Hematopoietic multipotent progenitor cell treated with erythropoietin and hydrocortisone succinate and interleukin-3 and kit ligand, for 6 days (in vitro differentiated cells): ENCODE data around the gene ADAM17.
"Not testable (repeated sequence)": the region's sequence is repeated elsewhere in the genome, so short reads cannot be mapped to it uniquely, and the experiment has no call there.

Experiments
- DNase-seq: peaks from one replicate; pipeline ENCODE4 v3.0.0-alpha.2; 2015

ADAM17 gene

DNA sequence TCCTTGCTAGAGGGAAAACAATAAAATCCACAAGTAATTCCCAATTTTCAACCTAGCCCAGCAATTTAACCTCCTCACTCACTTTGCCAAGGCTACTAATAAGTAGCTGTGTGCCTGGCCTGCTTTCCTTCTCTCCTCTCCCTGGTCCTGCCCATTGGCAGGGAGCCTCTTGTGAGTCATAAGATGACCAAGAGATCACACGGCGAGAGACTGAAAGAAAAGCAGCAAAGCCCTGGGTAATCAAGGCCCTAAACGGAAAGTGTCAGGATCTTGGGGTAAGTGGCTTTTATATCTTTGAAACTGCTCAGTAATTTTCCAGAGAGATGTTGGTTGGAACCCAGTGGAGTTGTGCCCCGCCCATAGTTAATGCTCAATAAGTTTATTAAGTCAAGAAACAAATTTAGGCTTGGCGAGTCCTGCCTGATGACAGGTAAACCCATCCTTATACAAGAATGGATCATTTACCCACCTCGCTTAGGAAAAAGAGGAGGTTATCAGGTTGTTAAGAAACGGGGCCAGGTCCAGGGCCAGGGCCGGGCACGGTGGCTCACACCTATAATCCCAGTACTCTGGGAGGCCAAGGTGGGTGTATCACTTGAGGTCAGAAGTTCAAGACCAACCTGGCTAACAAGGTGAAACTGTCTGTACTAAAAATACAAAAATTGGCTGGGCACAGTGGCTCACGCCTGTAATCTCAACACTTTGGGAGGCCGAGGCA, 10.0 kb upstream of the ADAM17 start:
- DNase-seq, result no peak

DNA sequence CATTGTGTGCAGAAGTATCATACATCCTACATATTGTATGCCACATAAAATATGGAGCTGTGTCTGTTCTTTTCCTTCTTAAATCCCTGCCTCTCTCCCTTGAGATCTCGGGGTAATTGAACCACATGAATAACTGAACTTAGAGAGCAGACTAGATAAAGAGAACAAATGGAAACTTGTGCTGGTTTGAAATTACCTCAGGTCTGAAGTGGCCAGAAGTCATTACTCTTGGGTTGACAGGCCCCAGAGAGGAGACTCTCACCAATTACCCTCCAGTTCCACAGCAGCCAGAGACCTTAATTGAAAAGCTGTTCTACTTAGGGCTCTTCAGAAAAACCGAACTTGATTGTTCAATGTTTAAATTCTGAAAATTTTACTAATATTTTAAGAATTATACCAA, 5.0 kb upstream of the ADAM17 start:
- no peak for DNase-seq

DNA sequence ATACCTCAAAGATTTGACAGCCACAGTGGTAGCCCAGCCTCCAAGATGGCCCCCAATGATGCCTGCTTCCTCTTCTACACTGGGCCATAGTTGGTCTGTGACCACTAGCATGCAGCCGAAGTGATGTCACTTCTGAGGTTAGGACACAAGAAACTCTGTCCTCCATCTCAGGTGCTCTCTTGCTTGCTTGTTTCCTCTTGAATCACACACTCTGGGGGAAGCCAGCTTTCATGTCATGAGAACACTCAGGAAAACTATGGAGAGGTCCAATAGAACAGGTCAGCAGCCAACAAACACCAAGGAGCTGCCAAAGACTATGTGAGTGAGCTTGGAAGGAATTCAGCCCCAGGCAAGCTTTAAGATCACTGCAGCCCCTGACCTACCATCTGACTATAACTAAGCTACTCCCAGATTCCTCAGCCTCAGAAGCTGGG, 3.3 kb upstream of the ADAM17 start:
- DNase-seq, result no peak

DNA sequence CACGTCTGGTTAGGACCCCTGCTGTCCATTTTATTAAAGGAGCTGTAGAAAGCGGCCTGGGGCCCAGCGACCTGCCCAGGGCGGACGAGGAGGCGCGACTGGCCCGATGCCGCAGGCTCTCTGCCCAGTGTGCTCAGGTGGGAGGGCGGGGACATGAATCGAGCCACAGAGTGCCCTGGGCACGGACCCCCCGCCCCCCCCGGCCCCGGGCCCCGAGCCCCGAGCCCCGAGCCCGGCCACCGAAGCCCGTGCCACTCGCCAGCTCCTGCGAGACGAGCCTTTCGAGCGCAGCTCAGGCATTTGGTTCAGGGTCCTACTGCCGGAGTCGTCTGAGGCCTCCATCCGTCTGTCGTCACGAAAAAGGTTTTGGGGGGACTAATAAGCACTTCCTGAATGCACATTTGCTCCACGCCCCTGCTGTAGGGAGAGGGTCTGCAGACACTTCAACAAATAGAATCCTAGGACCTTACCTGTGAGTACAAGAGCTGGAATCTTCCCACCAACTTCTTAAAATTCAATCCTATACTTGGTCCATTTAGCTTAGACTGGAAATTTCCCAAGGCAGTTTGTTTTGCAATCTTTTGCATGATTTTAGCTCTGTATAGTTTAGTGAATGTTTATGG, 602 bp upstream of the ADAM17 start:
- DNase-seq, result peak; percentile 67

DNA sequence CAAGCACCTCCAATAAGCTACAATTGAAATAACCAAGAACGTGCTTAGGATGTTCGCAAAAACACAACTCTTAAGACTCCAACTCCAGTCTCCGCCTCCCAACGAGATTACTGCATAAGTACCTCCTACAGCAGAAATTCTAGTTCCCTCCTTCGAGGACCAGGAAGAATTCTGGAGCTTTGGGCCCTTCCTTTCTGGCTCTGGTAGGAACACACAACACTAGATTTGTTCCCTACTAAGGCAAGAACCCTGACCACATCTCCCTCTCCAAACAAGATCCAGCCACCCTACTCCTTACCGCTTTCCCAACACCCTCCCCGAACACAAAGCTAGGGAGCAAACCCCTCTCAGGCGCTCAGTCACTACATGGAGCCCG, 721 bp downstream of the ADAM17 start:
- DNase-seq, result peak; percentile 82

DNA sequence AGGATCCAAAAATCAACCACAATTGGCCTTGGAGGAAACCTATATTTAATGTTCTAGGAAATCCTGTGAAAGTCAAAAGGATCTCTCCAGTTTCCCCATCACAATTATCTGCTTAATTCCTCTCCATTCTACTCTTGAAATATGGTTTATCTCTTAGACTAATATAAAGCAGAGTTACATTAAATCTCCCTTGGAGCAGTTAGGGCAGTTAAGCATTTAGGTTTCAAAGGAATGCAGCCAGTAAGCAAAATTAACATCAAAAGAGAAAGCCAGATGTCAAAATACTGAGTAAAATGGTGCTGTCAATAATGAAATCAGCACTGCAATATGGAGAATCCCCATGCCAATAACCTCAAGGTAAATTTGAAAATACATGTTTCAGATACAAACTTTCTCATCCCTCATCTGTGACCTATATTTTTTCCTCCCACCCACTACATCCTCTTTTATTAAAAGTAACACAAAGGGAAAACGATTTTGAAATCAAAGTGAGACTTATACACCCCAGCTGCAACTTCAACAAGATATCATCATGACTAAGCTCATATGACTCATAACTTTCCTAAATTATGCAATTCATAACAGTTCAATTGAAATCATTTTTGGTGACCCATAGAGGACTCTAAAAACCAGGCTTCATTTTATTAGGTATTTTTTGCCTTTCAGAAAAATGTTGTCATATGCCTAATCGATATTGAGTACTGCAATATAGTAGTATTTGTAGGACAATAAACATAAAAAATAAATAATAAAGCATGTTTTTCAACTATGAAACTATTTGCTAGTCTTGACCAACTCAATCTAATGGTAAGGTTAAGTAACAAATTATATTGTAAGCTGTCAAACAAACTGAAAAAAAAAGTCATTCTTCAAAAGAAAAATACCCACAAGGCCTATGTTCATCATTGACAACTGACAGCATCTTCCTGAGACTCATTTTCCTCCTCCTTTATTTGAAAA, 3.1 kb downstream of the ADAM17 start:
- DNase-seq, result peak; percentile 83

DNA sequence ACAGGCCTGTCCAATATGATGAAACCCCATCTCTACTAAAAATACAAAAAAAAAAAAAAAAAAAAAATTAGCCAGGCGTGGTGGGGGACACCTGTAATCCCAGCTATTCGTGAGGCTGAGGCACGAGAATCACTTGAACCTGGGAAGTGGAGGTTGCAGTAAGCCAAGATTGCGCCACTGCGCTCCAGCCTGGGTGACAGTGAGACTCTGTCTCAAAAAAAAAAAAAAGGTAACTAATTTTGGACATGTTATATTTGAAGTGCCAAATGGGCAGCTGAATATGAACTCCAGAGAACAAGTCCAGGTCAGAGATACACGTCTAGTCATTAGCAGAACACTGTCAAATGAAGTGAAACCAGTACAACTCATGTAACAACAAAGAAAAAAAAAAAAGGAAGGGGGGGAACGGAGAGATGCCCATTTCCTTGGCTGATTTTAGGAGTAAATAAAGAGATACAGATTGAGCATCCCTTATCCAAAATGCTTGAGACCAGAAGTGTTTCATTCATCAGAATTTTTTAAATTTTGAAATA, 4.7 kb downstream of the ADAM17 start:
- not testable (repeated sequence) for DNase-seq

DNA sequence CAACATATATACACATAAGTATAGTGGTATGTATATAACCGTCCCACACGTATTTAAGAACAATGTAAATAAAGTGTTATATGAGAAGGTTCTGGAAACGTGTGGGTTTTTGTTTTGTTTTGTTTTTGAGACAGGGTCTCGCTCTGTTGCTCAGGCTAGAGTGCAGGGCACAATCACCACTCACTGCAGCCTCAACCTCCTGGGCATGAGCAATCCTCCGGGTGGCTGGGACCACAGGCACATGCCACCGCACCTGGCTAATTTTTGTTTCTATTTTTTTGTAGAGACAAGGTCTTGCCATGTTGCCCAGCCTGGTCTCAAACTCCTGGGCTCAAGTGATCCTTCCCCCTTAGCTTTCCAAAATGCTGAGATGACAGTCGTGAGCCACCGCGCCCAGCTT, 6.2 kb downstream of the ADAM17 start:
- no peak for DNase-seq

DNA sequence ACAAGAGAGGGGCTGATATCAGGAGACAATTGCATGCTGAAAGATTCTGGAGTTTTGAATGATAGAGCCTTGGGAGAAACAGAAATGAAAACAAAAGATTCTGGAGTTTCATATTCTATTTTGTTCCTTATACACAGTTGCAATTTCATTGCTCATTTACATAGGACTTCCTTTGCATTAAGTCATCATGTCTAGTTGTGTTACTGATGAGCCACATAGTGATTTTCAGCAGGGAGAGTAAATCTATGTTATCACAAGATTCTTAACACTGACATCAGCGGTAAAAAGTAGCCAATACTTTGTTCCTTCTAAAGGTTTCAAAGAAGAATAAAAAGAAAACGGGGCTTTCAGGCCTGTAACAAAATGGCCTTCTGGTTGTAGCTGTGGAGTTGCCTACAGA, 7.1 kb downstream of the ADAM17 start:
- no peak for DNase-seq

DNA sequence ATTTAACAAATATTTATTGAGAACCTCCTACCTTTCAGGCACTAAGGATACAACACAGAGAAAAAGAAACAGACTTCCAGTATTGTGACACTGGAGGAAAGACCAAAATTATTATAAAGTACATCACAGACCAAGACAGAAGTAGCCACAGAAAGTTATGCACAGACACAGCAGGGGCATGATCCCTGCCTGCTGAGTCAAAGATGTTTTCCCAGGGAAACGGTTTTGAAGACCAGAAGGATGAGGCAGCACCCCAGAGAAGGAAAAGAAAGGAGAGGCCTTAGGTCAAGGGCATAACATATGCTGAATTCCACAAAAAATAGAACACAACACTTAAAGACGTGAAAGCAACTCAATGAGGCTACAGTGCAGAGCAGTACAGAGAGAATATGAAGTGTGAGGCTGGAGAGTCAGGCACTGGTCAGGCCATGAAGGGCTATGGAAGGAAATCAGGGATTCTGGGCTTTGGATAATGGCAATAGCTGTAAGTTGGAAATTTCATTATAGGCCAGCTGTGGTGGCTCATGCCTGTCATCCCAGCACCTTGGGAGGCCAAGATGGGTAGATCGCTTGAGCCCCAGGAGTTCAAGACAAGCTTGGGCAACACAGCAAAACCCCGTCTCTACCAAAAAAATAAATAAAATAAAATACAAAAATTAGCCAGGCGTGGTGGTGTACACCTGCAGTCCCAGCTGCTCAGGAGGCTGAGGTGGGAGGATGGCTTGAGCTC, 8.2 kb downstream of the ADAM17 start:
- no peak for DNase-seq

DNA sequence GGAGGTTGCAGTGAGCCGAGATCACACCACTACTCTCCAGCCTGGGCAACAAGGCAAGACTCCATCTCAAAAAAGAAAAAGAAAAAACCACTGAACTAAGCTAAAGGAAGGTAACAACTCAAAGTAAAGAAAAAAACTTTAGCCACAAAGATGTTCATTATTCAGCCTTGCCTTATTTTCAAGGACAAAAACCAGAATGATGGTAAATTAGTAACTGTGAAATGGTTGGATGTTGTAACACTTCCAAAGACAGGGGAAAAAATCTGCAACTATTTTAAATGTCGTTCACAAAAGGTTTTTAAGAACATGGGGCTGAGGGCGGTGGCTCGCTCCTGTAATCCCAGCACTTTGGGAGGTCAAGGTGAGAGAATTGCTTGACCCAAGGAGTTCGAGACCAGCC, 10.1 kb downstream of the ADAM17 start:
- DNase-seq, result no peak

DNA sequence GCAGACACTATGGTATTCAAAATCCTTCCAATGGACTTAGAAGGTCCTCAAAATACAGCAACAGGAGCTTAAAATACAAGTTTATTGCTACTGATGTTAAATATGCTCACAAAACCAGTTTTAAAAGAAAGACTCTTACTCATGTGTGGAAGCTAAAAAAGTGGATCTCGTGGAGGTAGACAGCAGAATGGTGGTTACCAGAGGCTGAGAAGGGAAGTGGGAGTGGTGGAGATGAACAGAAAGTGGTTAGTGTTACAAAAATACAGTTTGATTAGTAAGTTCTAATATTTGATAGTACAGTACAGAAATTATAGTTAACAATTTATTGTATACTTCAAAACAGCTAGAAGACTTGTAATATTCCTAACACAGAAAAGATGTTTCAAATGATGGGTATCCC, 12.1 kb downstream of the ADAM17 start:
- DNase-seq, result peak; percentile 21

DNA sequence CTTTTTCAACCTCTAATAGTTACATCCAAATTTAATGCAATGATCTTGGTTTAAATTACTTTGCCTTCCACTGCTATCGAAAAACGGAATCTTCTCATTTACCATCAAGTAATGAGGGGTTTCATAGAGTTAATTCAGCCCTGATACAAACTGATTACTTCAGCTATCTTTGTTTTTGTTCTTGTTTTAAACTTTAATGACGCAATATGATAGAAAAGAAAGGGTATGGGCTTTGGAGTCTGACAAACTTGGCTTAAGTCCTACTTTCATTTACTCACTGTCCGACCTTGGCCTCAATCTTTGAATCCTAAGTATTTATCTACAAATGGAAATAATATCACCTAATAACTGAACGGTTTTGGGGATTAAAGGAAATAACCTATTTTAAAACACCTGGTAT, 16.1 kb downstream of the ADAM17 start:
- DNase-seq, result no peak

DNA sequence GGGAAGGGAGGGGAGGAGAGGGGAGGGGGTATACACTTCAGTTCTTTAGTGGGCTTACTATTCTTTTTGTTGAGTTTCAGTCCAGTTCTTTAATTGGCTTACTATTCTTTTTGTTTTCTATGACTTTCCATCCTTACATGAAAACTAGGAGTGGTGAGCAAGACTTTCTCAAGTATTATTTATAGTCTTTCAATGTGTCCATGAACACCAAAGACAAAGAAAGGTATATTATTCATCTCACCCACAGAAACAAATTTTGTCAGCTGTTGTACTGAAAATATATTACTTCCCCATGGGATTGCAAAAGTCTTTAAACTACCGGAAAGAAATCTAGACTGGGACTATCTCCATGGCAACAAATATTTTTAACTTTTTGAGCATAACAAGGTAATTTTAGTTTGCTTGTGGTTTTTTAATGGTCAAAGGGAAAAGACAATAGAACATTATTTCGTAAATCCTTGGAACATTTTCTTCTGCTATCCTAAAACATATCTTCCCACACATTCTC, 17.6 kb downstream of the ADAM17 start:
- peak; percentile 54 for DNase-seq

DNA sequence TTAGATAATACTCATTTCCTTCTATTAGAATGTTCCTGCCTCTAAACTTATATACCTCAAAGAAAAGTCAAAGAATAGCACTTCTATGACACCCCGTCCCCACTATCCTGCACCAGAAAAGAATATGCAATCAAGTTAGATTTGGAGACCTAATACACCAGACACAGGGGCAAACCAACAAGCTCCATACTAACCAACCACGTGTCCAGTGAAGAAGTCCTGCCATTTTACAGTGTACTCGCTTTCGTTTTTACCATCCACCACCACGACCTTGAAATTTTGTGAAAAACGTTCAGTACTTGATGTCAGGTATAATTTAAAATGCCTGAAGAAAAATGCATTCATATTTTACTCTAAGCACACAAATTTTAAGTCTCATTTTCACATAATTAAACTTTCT, 19.1 kb downstream of the ADAM17 start:
- no peak for DNase-seq

DNA sequence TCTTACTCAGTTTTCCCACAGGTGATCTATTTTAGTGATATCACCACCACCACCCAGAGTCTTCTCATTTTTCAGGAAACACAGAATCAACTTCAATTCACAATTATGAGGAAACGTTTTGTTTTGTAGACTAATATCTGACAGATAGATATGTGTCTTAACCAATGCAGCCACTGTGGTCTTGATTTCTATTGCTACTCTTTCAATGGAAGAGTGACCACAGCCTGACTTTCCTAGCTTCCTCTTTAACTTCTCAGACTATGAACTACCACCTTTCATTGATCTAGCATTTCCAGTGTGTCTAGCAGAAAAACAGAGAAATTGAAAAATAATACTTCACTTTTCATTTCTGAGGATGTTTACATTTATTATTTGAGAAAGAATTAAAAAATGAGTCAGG, 20.5 kb downstream of the ADAM17 start:
- peak; percentile 40 for DNase-seq

DNA sequence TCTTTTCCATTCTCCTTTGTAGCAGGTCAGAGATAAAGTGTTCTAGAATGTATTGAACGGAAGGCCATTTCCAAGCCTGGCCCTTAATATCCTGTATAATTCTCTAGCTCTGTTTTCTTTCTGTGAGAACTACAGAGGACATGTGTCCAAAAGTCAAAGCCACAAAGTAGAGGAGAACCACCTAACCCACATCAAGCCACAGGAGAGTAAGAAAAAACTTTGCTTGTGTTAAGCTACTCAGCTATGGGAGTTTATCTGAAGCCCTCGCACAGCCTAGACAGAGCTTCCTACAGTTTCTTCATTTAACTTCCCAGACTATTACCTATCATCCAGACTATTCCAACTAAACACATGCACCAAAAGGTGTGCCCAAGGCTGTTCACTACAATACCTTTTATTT, 22.0 kb downstream of the ADAM17 start:
- DNase-seq, result no peak

DNA sequence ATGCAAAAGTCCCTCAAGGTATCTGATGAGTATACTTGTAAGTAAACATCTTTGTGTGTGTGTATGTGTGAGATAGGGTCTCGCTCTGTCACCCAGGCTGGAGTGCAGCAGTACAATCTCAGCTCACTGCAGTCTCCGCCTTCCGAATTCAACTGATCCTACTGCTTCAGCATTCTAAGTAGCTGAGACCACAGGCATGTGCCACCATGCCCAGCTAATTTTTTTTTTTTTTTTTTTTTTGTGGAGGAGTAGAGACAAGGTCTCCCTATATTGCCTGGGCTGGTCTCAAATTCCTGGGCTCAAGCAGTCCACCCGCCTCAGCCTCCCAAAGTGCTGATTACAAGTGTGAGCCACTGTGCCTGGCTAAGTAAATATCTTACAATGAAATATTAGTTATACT, 23.2 kb downstream of the ADAM17 start:
- DNase-seq, result no peak

DNA sequence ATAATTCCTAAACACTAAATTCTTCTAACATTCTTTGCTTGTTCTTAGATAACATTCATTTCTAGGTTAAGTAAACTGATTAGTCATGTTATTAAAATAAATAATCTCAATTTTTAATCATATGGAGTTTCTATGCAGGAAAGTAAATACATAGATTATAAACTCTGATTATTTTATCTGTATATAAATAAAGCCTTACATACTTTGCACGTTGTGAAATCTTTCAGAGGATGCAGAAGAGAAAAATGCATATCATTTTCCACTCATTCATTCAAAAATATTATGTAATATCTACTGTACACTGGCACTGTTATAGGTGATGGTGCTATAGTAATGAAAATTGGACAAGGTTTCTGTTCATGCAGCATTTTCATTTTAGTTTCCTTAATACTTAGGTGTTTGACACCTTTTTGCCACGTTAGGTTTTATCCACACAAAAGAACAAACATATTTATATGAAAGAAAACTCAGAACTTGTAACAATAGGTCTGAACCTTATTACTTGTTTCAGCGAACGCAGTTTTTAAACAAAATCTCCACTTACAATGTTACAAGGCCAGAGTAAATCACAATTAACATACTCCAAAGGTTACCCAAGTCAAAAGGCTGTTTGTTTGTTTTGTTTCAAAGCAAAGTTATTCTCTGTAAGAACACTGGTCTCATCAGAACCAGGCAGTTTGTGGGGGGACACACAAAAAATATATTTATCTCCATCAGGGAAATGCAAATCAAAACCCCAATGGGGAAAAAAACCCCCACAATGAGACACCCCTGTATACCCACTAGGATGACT, 27.4 kb downstream of the ADAM17 start:
- no peak for DNase-seq

DNA sequence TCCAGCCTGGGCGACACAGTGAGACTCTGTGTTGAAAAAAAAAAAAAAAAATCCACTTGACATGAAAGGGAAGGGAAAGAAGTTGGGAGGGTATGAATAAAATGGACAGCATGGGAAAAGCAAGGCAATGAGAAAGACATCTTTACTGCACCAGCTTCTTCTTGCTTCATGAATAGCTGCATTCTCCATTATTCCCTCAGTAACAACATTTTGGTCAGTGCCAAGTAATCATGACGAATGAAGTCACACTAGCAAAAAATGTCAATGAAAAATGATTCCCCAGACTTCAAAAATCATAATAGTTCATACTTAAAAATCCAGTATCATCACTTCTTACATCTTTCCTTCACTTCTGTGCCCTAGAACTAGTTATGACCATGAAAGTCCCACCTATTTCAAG, 30.4 kb downstream of the ADAM17 start:
- no peak for DNase-seq

DNA sequence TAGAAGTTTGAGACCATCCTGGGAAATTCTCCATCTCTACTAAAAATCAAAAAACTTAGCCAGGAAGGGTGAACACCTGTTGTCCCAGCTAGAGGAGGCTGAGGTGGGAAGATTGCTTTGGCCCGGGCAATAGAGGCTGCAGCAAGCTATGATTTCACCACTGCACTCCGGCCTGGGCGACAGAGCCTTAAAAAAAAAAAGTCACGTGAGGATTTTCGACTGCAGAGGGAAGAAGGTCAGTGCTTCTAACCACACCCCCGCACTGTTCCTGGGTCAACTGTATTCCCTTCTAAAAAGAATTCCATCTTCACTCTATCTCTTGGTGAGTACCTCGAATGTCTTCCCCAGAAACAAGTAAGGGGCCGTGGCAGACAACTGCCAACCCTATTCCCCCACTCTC, 31.3 kb downstream of the ADAM17 start:
- no peak for DNase-seq

DNA sequence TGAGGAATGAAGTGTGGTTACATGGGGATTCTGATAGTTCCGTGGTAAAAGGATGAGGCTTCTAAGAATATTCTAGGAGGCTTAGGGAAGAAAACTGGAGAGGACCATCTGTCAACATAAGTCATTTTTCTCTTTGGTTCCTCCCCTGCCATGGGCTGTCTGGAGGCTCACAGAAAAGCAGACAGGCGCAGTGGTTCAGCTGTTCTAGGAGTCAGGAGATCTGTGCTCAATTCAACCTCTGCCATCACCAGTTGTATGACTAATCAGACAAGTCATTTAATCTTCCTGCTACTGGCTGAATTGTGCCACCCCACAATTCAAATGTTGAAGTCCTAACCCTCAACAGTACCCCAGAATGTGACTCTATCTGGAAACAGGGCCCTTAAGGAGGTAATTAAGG, 36.4 kb downstream of the ADAM17 start:
- DNase-seq, result no peak
